H1 (cell line): ENCODE data around the gene RNASE11. TPM values are rescaled to one million over a fixed set of nuclear protein-coding genes. Genes with fewer than 3 reads are reported as not detected.

Experiments used
- CTCF ChIA-PET: fragments of 300-600 bp; sonication (Branson Sonifier 250); formaldehyde crosslinking; loops from one replicate; lab custom pipeline; 2021; ENCODE audit not compliant: partially characterized antibody; lab: Charles Lee
- POLR2A ChIA-PET: fragments of 300-600 bp; sonication (Branson Sonifier 250); formaldehyde crosslinking; loops from one replicate; lab custom pipeline; 2021; ENCODE audit warnings: inconsistent platforms; ENCODE audit not compliant: partially characterized antibody; lab: Charles Lee
- DNase-seq, 2 experiments: peaks; one replicate each; pipeline versions ENCODE4 v3.0.0 to v3.0.0-alpha.2; 2010 to 2022; ENCODE audit warnings: low spot score in 2 of 2, low read depth in 1 of 2, mixed read lengths in 1 of 2
- FAIRE-seq: peaks from 2 replicates; lab custom pipeline; 2011; peaks lifted over from hg19 to GRCh38; lab: Jason Lieb, UNC
- H2AFZ ChIP-seq: 2 replicates; pipeline ENCODE4 v1.8.1; 2012; ENCODE audit warnings: low read length, inconsistent platforms
- H2AK5ac ChIP-seq: 2 replicates; pipeline ENCODE4 v1.6.1; 2013; ENCODE audit warnings: low read depth, low read length
- H2BK120ac ChIP-seq: replicated peaks from 2 replicates; pipeline ENCODE3; 2013; ENCODE audit warnings: low read depth, low read length, inconsistent platforms
- H2BK12ac ChIP-seq: 2 replicates; pipeline ENCODE4 v1.6.1; 2013; ENCODE audit warnings: low read depth, low read length
- H2BK15ac ChIP-seq: 2 replicates; pipeline ENCODE4 v1.6.1; 2013; ENCODE audit warnings: low read length
- H2BK20ac ChIP-seq: 2 replicates; pipeline ENCODE4 v1.6.1; 2013; ENCODE audit warnings: low read length
- H2BK5ac ChIP-seq: 2 replicates; pipeline ENCODE4 v1.6.1; 2013; ENCODE audit warnings: low read depth, low read length
- H3K14ac ChIP-seq: 2 replicates; pipeline ENCODE4 v1.6.1; 2013; ENCODE audit warnings: inconsistent platforms; ENCODE audit not compliant: insufficient read length
- H3K18ac ChIP-seq: 2 replicates; pipeline ENCODE4 v1.6.1; 2013; ENCODE audit warnings: low read length; ENCODE audit errors: extremely low read depth
- H3K23ac ChIP-seq: 2 replicates; pipeline ENCODE4 v1.6.1; 2013; ENCODE audit warnings: inconsistent platforms; ENCODE audit not compliant: insufficient read length
- H3K23me2 ChIP-seq: 2 replicates; pipeline ENCODE4 v1.6.1; 2013; ENCODE audit warnings: low read depth, low read length
- H3K27ac ChIP-seq: 2 replicates; pipeline ENCODE4 v1.6.1; 2011; ENCODE audit warnings: low read depth, low read length, inconsistent platforms
- H3K27me3 ChIP-seq, 4 experiments: replicated peaks in 1 of 4; 1 replicate in 1 of 4; 2 replicates in 3 of 4; pipeline versions ENCODE4 v1.6.1 to v1.8.1; 2011 to 2013; ENCODE audit warnings: low read length in 3 of 4, mild to moderate bottlenecking in 3 of 4, inconsistent platforms in 2 of 4, mixed read lengths in 2 of 4, moderate library complexity in 1 of 4; ENCODE audit not compliant: control insufficient read depth in 3 of 4, insufficient read depth in 3 of 4; ENCODE audit errors: extremely low read depth in 1 of 4
- H3K36me3 ChIP-seq, 4 experiments: 2 replicates each; pipeline versions ENCODE4 v1.6.1 to v1.8.1; 2011 to 2013; ENCODE audit warnings: mild to moderate bottlenecking in 4 of 4, low read length in 3 of 4, moderate library complexity in 2 of 4, control low read depth in 1 of 4, inconsistent platforms in 1 of 4; ENCODE audit not compliant: insufficient read depth in 4 of 4, control insufficient read depth in 2 of 4
- H3K4ac ChIP-seq: replicated peaks from 2 replicates; pipeline ENCODE3; 2013; ENCODE audit warnings: low read length, low read depth, mixed read lengths, inconsistent platforms; ENCODE audit not compliant: insufficient read length
- H3K4me1 ChIP-seq, 4 experiments: replicated peaks in 1 of 4; 1 replicate in 1 of 4; 2 replicates in 3 of 4; pipeline versions ENCODE4 v1.6.1 to v1.8.1; 2011 to 2013; ENCODE audit warnings: low read length in 3 of 4, inconsistent platforms in 2 of 4, mixed read lengths in 1 of 4; ENCODE audit not compliant: insufficient read depth in 4 of 4, control insufficient read depth in 3 of 4
- H3K4me2 ChIP-seq, 2 experiments: 2 replicates each; pipeline versions ENCODE4 v1.6.1 to v1.8.1; 2011 to 2013; ENCODE audit warnings: low read depth in 2 of 2, low read length in 2 of 2, control low read depth in 1 of 2, inconsistent platforms in 1 of 2, mild to moderate bottlenecking in 1 of 2; ENCODE audit not compliant: insufficient read depth in 1 of 2
- H3K4me3 ChIP-seq, 4 experiments: fragments of 200-600, 300-600 bp in 1 of 4; sonication (generic), shearing (Covaris generic), sonication (Bioruptor Twin) in 1 of 4; 2 replicates each; pipeline versions ENCODE4 v1.5.1 to v1.8.1; 2011 to 2016; ENCODE audit warnings: low read length in 4 of 4, low read depth in 3 of 4, control low read depth in 2 of 4, inconsistent platforms in 2 of 4, mild to moderate bottlenecking in 2 of 4, mixed read lengths in 1 of 4, moderate library complexity in 1 of 4; ENCODE audit not compliant: insufficient read depth in 2 of 4; ENCODE audit errors: extremely low read depth in 1 of 4
- H3K56ac ChIP-seq: replicated peaks from 2 replicates; pipeline ENCODE3; 2013; ENCODE audit warnings: low read depth, mild to moderate bottlenecking, mixed read lengths, low read length, inconsistent platforms; ENCODE audit not compliant: insufficient read length
- H3K79me1 ChIP-seq: 2 replicates; pipeline ENCODE4 v1.6.1; 2013; ENCODE audit warnings: low read depth, low read length, control low read depth
- H3K79me2 ChIP-seq, 2 experiments: 2 replicates each; pipeline versions ENCODE4 v1.6.1 to v1.8.1; 2012 to 2013; ENCODE audit warnings: low read length in 2 of 2, mild to moderate bottlenecking in 2 of 2, inconsistent platforms in 1 of 2; ENCODE audit not compliant: insufficient read depth in 2 of 2, control insufficient read depth in 1 of 2
- H3K9ac ChIP-seq, 4 experiments: replicated peaks in 1 of 4; 1 replicate in 1 of 4; 2 replicates in 3 of 4; pipeline versions ENCODE4 v1.6.1 to v1.8.1; 2011 to 2013; ENCODE audit warnings: low read depth in 3 of 4, low read length in 3 of 4, control low read depth in 2 of 4, mild to moderate bottlenecking in 2 of 4, moderate library complexity in 2 of 4, inconsistent platforms in 1 of 4; ENCODE audit errors: extremely low read depth in 1 of 4
- H3K9me3 ChIP-seq, 2 experiments: 2 replicates each; pipeline versions ENCODE4 v1.6.1 to v1.8.1; 2012 to 2013; ENCODE audit warnings: mild to moderate bottlenecking in 2 of 2, moderate library complexity in 2 of 2, control low read depth in 1 of 2, inconsistent platforms in 1 of 2, low read depth in 1 of 2, low read length in 1 of 2, mixed read lengths in 1 of 2; ENCODE audit not compliant: insufficient read depth in 2 of 2
- H4K20me1 ChIP-seq, 2 experiments: replicated peaks in 1 of 2; 2 replicates each; pipeline versions ENCODE3 to v1.8.1; 2011 to 2013; ENCODE audit warnings: inconsistent platforms in 2 of 2, low read length in 2 of 2, mild to moderate bottlenecking in 1 of 2; ENCODE audit not compliant: insufficient read depth in 2 of 2, control insufficient read depth in 1 of 2
- H4K5ac ChIP-seq: 2 replicates; pipeline ENCODE4 v1.6.1; 2013; ENCODE audit warnings: low read length, low read depth, mixed read lengths, inconsistent platforms; ENCODE audit not compliant: insufficient read length
- H4K8ac ChIP-seq: 2 replicates; pipeline ENCODE4 v1.8.0; 2013; ENCODE audit warnings: mild to moderate bottlenecking, moderate library complexity, low read length, inconsistent platforms; ENCODE audit not compliant: insufficient read depth; ENCODE audit errors: extremely low read depth
- H4K91ac ChIP-seq: replicated peaks from 2 replicates; pipeline ENCODE3; 2013; ENCODE audit warnings: low read length, mixed read lengths, inconsistent platforms; ENCODE audit not compliant: insufficient read length
- ASH2L ChIP-seq: fragments of 200-600, 300-600 bp; sonication (generic); IDR thresholded peaks from one replicate; pipeline ENCODE4 v1.7.1; 2017; ENCODE audit warnings: low read length
- EZH2 ChIP-seq: fragments of 200-600 bp; sonication (generic); IDR thresholded peaks from 2 replicates; pipeline ENCODE4 v1.7.1; 2012; ENCODE audit warnings: low read depth, mild to moderate bottlenecking, moderate library complexity, low read length, inconsistent platforms; ENCODE audit not compliant: severe bottlenecking
- GABPA ChIP-seq: IDR thresholded peaks from 2 replicates; pipeline ENCODE4 v1.6.1; 2011; ENCODE audit warnings: mild to moderate bottlenecking, low read length, moderate library complexity, borderline replicate concordance; ENCODE audit not compliant: insufficient read depth
- HDAC6 ChIP-seq: IDR thresholded peaks from one replicate; pipeline ENCODE4 v1.7.1; 2012; ENCODE audit warnings: low read depth, mild to moderate bottlenecking, inconsistent platforms, low read length, moderate library complexity
- MAX ChIP-seq: IDR thresholded peaks from 2 replicates; pipeline ENCODE4 v1.6.1; 2012; ENCODE audit warnings: inconsistent platforms
- POLR2A ChIP-seq, 2 experiments: IDR thresholded peaks; 1 replicate in 1 of 2; 2 replicates in 1 of 2; pipeline ENCODE4 v1.6.1; 2011; ENCODE audit warnings: low read depth in 2 of 2, low read length in 2 of 2, mild to moderate bottlenecking in 2 of 2; ENCODE audit errors: control extremely low read depth in 1 of 2
- RBBP5 ChIP-seq: IDR thresholded peaks from 2 replicates; pipeline ENCODE4 v1.7.1; 2012; ENCODE audit warnings: low read depth, mild to moderate bottlenecking, inconsistent platforms, low read length, moderate library complexity, borderline replicate concordance
- RFX5 ChIP-seq: IDR thresholded peaks from 2 replicates; pipeline ENCODE4 v1.6.1; 2011; ENCODE audit warnings: low read depth, low read length, improper control_type of control experiment, borderline replicate concordance
- SIN3A ChIP-seq, 2 experiments: IDR thresholded peaks in 1 of 2; conservative IDR thresholded peaks in 1 of 2; 2 replicates each; pipeline ENCODE4 v1.6.1; 2011 to 2012; ENCODE audit warnings: low read length in 2 of 2, improper control_type of control experiment in 1 of 2, low read depth in 1 of 2, mild to moderate bottlenecking in 1 of 2
- SUZ12 ChIP-seq: fragments of 200-600 bp; sonication (generic); IDR thresholded peaks from 2 replicates; pipeline ENCODE4 v1.6.1; 2012; ENCODE audit warnings: mild to moderate bottlenecking, inconsistent platforms, low read length, moderate library complexity, mixed read lengths
- WGBS, 2 experiments: shearing (Covaris generic) in 1 of 2; methylation state at CpG; one replicate each; pipeline versions ENCODE4 v1.1.6 to v1.1.7; 2013 to 2015; ENCODE audit warnings: low lambda C conversion rate in 2 of 2, mixed read lengths in 2 of 2, inconsistent platforms in 1 of 2, low coverage in 1 of 2, missing lambda C conversion rate in 1 of 2; ENCODE audit not compliant: insufficient replicate concordance in 2 of 2, insufficient coverage in 1 of 2, insufficient read length in 1 of 2; ENCODE audit errors: extremely low coverage in 1 of 2, missing lambda C conversion rate in 1 of 2; 5-methylcytosine and 5-hydroxymethylcytosine counted together
- polyA plus RNA-seq, 7 experiments: library from polyadenylated mRNA; depleted of rRNA in 3 of 7; stranded (reverse) in 5 of 7; unstranded in 2 of 7; fragments of >200 nt in 5 of 7; fragments of 200-250 nt in 2 of 7; gene quantifications; 1 replicate in 5 of 7; 2 replicates in 1 of 7; 4 replicates in 1 of 7; pipeline versions ENCODE4 v1.2.1 to v1.2.3, GENCODE V29; 2011 to 2013; ENCODE audit warnings: missing spikeins in 2 of 7, mixed read lengths in 2 of 7
- total RNA-seq: library from RNA; stranded (reverse); fragmentation: NEBNext Ultra II Directional; extraction: Animal tissue kit (Norgen Biotek cat#: 25700); gene quantifications from 2 replicates; pipeline ENCODE4 v1.2.1, GENCODE V29; 2021
- TF ChIP-seq, protein P1 (sequence below): IDR thresholded peaks from 2 replicates; pipeline ENCODE4 v1.6.1; 2011; ENCODE audit warnings: low read depth, mild to moderate bottlenecking, low read length; ENCODE audit not compliant: insufficient read depth
- TF ChIP-seq, protein P2 (sequence below): IDR thresholded peaks from 2 replicates; pipeline ENCODE4 v1.6.1; 2011; ENCODE audit warnings: low read length, improper control_type of control experiment

Gene RNASE11
- total and polyA plus RNA-seq, 2 of the 8 experiments (the other 6 are each of a cell fraction or from before 2014, with no cell fraction given): not detected

DNA sequence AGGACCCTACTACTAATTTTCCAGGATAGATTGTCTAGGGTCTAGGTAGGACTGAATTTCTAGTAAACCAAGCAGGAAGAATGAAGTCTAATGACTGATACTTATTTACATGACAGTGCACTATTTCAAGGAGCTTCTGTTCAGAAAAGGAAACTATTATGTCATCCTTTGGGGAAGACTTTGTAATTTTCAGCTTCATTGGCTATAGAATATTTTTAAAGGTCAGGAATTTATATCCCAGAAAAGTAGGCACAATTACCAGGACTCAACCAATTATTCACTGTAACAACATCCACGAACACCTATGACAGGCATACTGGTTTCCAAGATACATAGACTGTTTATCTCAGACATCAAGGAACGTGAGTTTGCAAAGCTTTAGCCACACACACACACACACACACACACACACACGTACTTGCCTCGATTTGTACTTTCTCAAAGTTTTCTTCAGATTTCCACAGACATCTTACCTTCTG, 30.5 kb upstream of the RNASE11 start:
- Histone ChIP-seq H2BK5ac (no peak overlapping the region; the same call in 1 of the 2 replicates), H3K9ac (no peak overlapping the region), H3K9me3 (no peaks in the 10 kb centered on the region), H3K14ac (no peak overlapping the region), H3K79me2 (no peaks in the 10 kb centered on the region), H3K23ac (no peak overlapping the region), H3K4ac (no peak overlapping the region), H3K4me2 (no peak overlapping the region), H2BK120ac (no peak overlapping the region), H2BK12ac (no peak overlapping the region), H4K5ac (no peak overlapping the region), H3K27ac (no peak overlapping the region), H3K36me3 (no peaks in the 10 kb centered on the region), H4K8ac (no peak overlapping the region), H3K27me3 (peaks cover 0 to 4% (median 2%) of the 10 kb centered on the region in 4 experiments; a peak in 3 of 7 replicates), H3K4me1 (peaks cover 0 to 3% (median 0%) of the 10 kb centered on the region in 4 experiments; a peak in 3 of 7 replicates), H3K56ac (no peak overlapping the region), H3K79me1 (no peaks in the 10 kb centered on the region), H4K91ac (no peak overlapping the region), H2AK5ac (no peak overlapping the region), H3K23me2 (peaks cover 4% of the 10 kb centered on the region), H2BK15ac (no peak overlapping the region), H2AFZ (no peak overlapping the region), H3K18ac (no peak overlapping the region), H4K20me1 (no peaks in the 10 kb centered on the region), H3K4me3 (no peak overlapping the region), H2BK20ac (no peak overlapping the region)
- WGBS, 2 experiments: 79% methylated on average over 4 of the region's 4 CpGs; no CpG with 5 or more reads in 1 of the 2 experiments
- DNase-seq (no peak), FAIRE-seq (no peak)
- CTCF ChIA-PET: no interaction called here
- POLR2A ChIA-PET: no interaction called here
- TF ChIP-seq MAX: no peak
- TF ChIP-seq SUZ12: no peak
- TF ChIP-seq RBBP5: no peak
- TF ChIP-seq, protein P1, sequence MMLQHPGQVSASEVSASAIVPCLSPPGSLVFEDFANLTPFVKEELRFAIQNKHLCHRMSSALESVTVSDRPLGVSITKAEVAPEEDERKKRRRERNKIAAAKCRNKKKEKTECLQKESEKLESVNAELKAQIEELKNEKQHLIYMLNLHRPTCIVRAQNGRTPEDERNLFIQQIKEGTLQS: no peak
- TF ChIP-seq HDAC6: no peak
- no peak for TF ChIP-seq GABPA
- no peak for TF ChIP-seq EZH2
- TF ChIP-seq POLR2A (IDR thresholded peaks at IDR 0.05; ENCODE audit: control extremely low read depth in 1 of 2, low read depth in 2 of 2, low read length in 2 of 2): no peak
- no peak for TF ChIP-seq SIN3A (conservative IDR thresholded peaks at IDR 0.05 in 1 of 2, IDR thresholded peaks at IDR 0.05 in 1 of 2; ENCODE audit: low read depth in 1 of 2, low read length in 2 of 2)
- TF ChIP-seq, protein P2, sequence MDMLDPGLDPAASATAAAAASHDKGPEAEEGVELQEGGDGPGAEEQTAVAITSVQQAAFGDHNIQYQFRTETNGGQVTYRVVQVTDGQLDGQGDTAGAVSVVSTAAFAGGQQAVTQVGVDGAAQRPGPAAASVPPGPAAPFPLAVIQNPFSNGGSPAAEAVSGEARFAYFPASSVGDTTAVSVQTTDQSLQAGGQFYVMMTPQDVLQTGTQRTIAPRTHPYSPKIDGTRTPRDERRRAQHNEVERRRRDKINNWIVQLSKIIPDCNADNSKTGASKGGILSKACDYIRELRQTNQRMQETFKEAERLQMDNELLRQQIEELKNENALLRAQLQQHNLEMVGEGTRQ: no peak
- TF ChIP-seq ASH2L: no peak
- TF ChIP-seq RFX5: no peak
